ENCODE measurements around the gene TRIM67.

GRCh38 chr1:231161667-231162296 lies at the start of gene TRIM67:
- TF ChIP-seq CTCF (IDR thresholded peaks at IDR 0.05) (no peak), POLR2A (IDR thresholded peaks at IDR 0.05) (no peak)
